Liver (tissue), 9 donors: ENCODE data around the gene KANK2. TPM values are rescaled to one million over a fixed set of nuclear protein-coding genes. Genes with fewer than 3 reads are reported as not detected.

Experiments
- DNase-seq: peaks from one replicate; pipeline ENCODE4 v3.0.0-alpha.2; 2017; ENCODE audit warnings: low spot score
- H3K27ac ChIP-seq, 2 donors: one replicate each; pipeline ENCODE4 v1.7.0; 2013; ENCODE audit warnings: inconsistent platforms in 2 of 2, low read length in 2 of 2, control low read depth in 1 of 2, low read depth in 1 of 2, mild to moderate bottlenecking in 1 of 2
- H3K27me3 ChIP-seq, 4 donors: one replicate each; pipeline versions ENCODE4 v1.6.1 to v1.7.0; 2013; ENCODE audit warnings: low read length in 3 of 4, inconsistent platforms in 1 of 4, mild to moderate bottlenecking in 1 of 4, moderate library complexity in 1 of 4; ENCODE audit not compliant: control insufficient read depth in 4 of 4, insufficient read depth in 4 of 4
- H3K36me3 ChIP-seq, 4 donors: one replicate each; pipeline versions ENCODE4 v1.6.1 to v1.7.0; 2013; ENCODE audit warnings: low read length in 3 of 4, mild to moderate bottlenecking in 3 of 4, low read depth in 1 of 4, moderate library complexity in 1 of 4; ENCODE audit not compliant: control insufficient read depth in 4 of 4, insufficient read depth in 3 of 4
- H3K4me1 ChIP-seq, 4 donors: one replicate each; pipeline versions ENCODE4 v1.6.1 to v1.7.0; 2013; ENCODE audit warnings: low read length in 3 of 4, mild to moderate bottlenecking in 3 of 4, moderate library complexity in 1 of 4; ENCODE audit not compliant: control insufficient read depth in 4 of 4, insufficient read depth in 4 of 4
- H3K4me3 ChIP-seq, 3 donors: one replicate each; pipeline versions ENCODE4 v1.6.1 to v1.7.0; 2013; ENCODE audit warnings: low read length in 3 of 3, control low read depth in 1 of 3, low read depth in 1 of 3, mild to moderate bottlenecking in 1 of 3
- H3K9ac ChIP-seq, 2 donors: one replicate each; pipeline ENCODE4 v1.7.0; 2013; ENCODE audit warnings: low read length in 2 of 2, mild to moderate bottlenecking in 2 of 2, moderate library complexity in 2 of 2, control low read depth in 1 of 2, low read depth in 1 of 2
- H3K9me3 ChIP-seq, 4 donors: one replicate each; pipeline versions ENCODE4 v1.6.1 to v1.7.0; 2013; ENCODE audit warnings: low read length in 3 of 4; ENCODE audit not compliant: control insufficient read depth in 4 of 4
- CTCF ChIP-seq: fragments of 150-350 bp; IDR thresholded peaks from 2 replicates; pipeline ENCODE4 v1.5.1; 2017; ENCODE audit warnings: improper control_type of control experiment, low read depth, low read length; ENCODE audit not compliant: missing input control
- EGR1 ChIP-seq, 2 donors: IDR thresholded peaks; 2 replicates each; pipeline ENCODE4 v1.6.1; 2016 to 2018; ENCODE audit warnings: antibody characterized with exemption in 2 of 2, low read depth in 2 of 2
- FOXA1 ChIP-seq: IDR thresholded peaks from 2 replicates; pipeline ENCODE4 v1.6.1; 2016; ENCODE audit warnings: antibody characterized with exemption
- FOXA2 ChIP-seq: IDR thresholded peaks from 2 replicates; pipeline ENCODE4 v1.6.1; 2016; ENCODE audit warnings: antibody characterized with exemption
- GABPA ChIP-seq, 2 donors: IDR thresholded peaks in 1 of 2; conservative IDR thresholded peaks in 1 of 2; 2 replicates each; pipeline ENCODE4 v1.6.1; 2016; ENCODE audit warnings: antibody characterized with exemption in 2 of 2, mild to moderate bottlenecking in 1 of 2, moderate library complexity in 1 of 2
- HNF4A ChIP-seq, 2 donors: conservative IDR thresholded peaks; 2 replicates each; pipeline ENCODE4 v1.6.1; 2016; ENCODE audit warnings: antibody characterized with exemption in 2 of 2, mild to moderate bottlenecking in 2 of 2
- HNF4G ChIP-seq: IDR thresholded peaks from 2 replicates; pipeline ENCODE4 v1.6.1; 2016; ENCODE audit warnings: antibody characterized with exemption
- JUND ChIP-seq, 2 donors: IDR thresholded peaks; 2 replicates each; pipeline ENCODE4 v1.6.1; 2016; ENCODE audit warnings: antibody characterized with exemption in 2 of 2
- MAX ChIP-seq: IDR thresholded peaks from 2 replicates; pipeline ENCODE4 v1.6.1; 2016; ENCODE audit warnings: antibody characterized with exemption
- NR2F2 ChIP-seq: IDR thresholded peaks from 2 replicates; pipeline ENCODE4 v1.6.1; 2016; ENCODE audit warnings: antibody characterized with exemption
- RAD21 ChIP-seq, 2 donors: IDR thresholded peaks; 2 replicates each; pipeline ENCODE4 v1.6.1; 2016; ENCODE audit warnings: antibody characterized with exemption in 2 of 2, mild to moderate bottlenecking in 2 of 2
- RXRA ChIP-seq, 2 donors: IDR thresholded peaks; 2 replicates each; pipeline ENCODE4 v1.6.1; 2017 to 2018; ENCODE audit warnings: antibody characterized with exemption in 2 of 2, mild to moderate bottlenecking in 1 of 2
- SP1 ChIP-seq: IDR thresholded peaks from 2 replicates; pipeline ENCODE4 v1.6.1; 2018; ENCODE audit warnings: antibody characterized with exemption, mild to moderate bottlenecking
- TAF1 ChIP-seq: conservative IDR thresholded peaks from 2 replicates; pipeline ENCODE4 v1.6.1; 2016; ENCODE audit warnings: antibody characterized with exemption, mild to moderate bottlenecking
- YY1 ChIP-seq: IDR thresholded peaks from 2 replicates; pipeline ENCODE4 v1.6.1; 2016; ENCODE audit warnings: antibody characterized with exemption, mild to moderate bottlenecking
- WGBS: extraction: QIAGEN DNeasy Blood & Tissue Kit; methylation state at CpG from one replicate; pipeline ENCODE4 v1.1.7; 2013; 5-methylcytosine and 5-hydroxymethylcytosine counted together
- polyA plus RNA-seq, 2 donors: library from polyadenylated mRNA; stranded (reverse) in 1 of 2; unstranded in 1 of 2; fragments of 200-250 nt in 1 of 2; fragments of >200 nt in 1 of 2; fragmentation: Nextera tagmentation in 1 of 2; extraction: Ambion mirVana in 1 of 2; gene quantifications; one replicate each; pipeline versions ENCODE4 v1.2.1 to v1.2.3, GENCODE V29; 2013 to 2015
- total RNA-seq, 2 donors: library from RNA; depleted of rRNA; stranded (reverse); fragments of >200 nt; gene quantifications; one replicate each; pipeline ENCODE4 v1.2.3, GENCODE V29; 2014
- TF ChIP-seq, protein P1 (sequence below): IDR thresholded peaks from 2 replicates; pipeline ENCODE4 v1.6.1; 2016; ENCODE audit warnings: antibody characterized with exemption
- TF ChIP-seq, protein P2 (sequence below): IDR thresholded peaks from 2 replicates; pipeline ENCODE4 v1.6.1; 2016; ENCODE audit warnings: antibody characterized with exemption
- TF ChIP-seq, protein P3 (sequence below): IDR thresholded peaks from 2 replicates; pipeline ENCODE4 v1.6.1; 2016; ENCODE audit warnings: antibody characterized with exemption, mild to moderate bottlenecking
- donor health status: healthy.
- donor health status: healthy.
- donor health status: healthy.
- donor health status: healthy.
- donor health status: healthy.

KANK2 gene
- total and polyA plus RNA-seq, 4 donors = 15.0 to 67.8 (median 40.6) TPM

- no peak overlapping the region for H3K4me3 ChIP-seq
- 41% methylated on average over 7 of the region's 7 CpGs for WGBS
- TF ChIP-seq NR2F2 (no peak), RAD21 (IDR thresholded peaks at IDR 0.05) (peak in 1 of 2 donors; percentile 9)
- no peaks in the 10 kb centered on the region for H3K9me3 ChIP-seq
- no peaks in the 10 kb centered on the region for H3K27me3 ChIP-seq
- peaks cover 4 to 63% (median 38%) of the 10 kb centered on the region in 4 donors for H3K4me1 ChIP-seq
- no peak overlapping the region for H3K9ac ChIP-seq
- peaks cover under 1 to 2% (median 2%) of the 10 kb centered on the region in 4 donors for H3K36me3 ChIP-seq
- peak overlapping the region; percentile 44 to 83 for H3K27ac ChIP-seq
- DNase-seq = no peak
Observed at GRCh38 chr19:11198769-11199424, 1.6 kb upstream of the KANK2 start.

GRCh38 chr19:11198175-11198534 is 810 bp upstream of the KANK2 start:
- TF ChIP-seq FOXA1 = no peak
- TF ChIP-seq GABPA (IDR thresholded peaks at IDR 0.05 in 1 of 2, conservative IDR thresholded peaks at IDR 0.05 in 1 of 2) = no peak
- TF ChIP-seq NR2F2 = no peak
- TF ChIP-seq, protein P1, sequence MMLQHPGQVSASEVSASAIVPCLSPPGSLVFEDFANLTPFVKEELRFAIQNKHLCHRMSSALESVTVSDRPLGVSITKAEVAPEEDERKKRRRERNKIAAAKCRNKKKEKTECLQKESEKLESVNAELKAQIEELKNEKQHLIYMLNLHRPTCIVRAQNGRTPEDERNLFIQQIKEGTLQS = no peak
- no peak for TF ChIP-seq MAX
- no peak for TF ChIP-seq FOXA2
- TF ChIP-seq JUND (IDR thresholded peaks at IDR 0.05) = no peak
- TF ChIP-seq, protein P2, sequence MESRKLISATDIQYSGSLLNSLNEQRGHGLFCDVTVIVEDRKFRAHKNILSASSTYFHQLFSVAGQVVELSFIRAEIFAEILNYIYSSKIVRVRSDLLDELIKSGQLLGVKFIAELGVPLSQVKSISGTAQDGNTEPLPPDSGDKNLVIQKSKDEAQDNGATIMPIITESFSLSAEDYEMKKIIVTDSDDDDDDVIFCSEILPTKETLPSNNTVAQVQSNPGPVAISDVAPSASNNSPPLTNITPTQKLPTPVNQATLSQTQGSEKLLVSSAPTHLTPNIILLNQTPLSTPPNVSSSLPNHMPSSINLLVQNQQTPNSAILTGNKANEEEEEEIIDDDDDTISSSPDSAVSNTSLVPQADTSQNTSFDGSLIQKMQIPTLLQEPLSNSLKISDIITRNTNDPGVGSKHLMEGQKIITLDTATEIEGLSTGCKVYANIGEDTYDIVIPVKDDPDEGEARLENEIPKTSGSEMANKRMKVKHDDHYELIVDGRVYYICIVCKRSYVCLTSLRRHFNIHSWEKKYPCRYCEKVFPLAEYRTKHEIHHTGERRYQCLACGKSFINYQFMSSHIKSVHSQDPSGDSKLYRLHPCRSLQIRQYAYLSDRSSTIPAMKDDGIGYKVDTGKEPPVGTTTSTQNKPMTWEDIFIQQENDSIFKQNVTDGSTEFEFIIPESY = no peak
- TF ChIP-seq SP1 = no peak
- TF ChIP-seq HNF4A (conservative IDR thresholded peaks at IDR 0.05) = no peak
- TF ChIP-seq CTCF = no peak
- no peak for TF ChIP-seq YY1
- TF ChIP-seq RXRA (IDR thresholded peaks at IDR 0.05) = no peak
- no peak for TF ChIP-seq TAF1
- no peak for TF ChIP-seq EGR1 (IDR thresholded peaks at IDR 0.05; ENCODE audit: low read depth in 2 of 2)
- no peak for TF ChIP-seq RAD21 (IDR thresholded peaks at IDR 0.05)
- TF ChIP-seq, protein P3, sequence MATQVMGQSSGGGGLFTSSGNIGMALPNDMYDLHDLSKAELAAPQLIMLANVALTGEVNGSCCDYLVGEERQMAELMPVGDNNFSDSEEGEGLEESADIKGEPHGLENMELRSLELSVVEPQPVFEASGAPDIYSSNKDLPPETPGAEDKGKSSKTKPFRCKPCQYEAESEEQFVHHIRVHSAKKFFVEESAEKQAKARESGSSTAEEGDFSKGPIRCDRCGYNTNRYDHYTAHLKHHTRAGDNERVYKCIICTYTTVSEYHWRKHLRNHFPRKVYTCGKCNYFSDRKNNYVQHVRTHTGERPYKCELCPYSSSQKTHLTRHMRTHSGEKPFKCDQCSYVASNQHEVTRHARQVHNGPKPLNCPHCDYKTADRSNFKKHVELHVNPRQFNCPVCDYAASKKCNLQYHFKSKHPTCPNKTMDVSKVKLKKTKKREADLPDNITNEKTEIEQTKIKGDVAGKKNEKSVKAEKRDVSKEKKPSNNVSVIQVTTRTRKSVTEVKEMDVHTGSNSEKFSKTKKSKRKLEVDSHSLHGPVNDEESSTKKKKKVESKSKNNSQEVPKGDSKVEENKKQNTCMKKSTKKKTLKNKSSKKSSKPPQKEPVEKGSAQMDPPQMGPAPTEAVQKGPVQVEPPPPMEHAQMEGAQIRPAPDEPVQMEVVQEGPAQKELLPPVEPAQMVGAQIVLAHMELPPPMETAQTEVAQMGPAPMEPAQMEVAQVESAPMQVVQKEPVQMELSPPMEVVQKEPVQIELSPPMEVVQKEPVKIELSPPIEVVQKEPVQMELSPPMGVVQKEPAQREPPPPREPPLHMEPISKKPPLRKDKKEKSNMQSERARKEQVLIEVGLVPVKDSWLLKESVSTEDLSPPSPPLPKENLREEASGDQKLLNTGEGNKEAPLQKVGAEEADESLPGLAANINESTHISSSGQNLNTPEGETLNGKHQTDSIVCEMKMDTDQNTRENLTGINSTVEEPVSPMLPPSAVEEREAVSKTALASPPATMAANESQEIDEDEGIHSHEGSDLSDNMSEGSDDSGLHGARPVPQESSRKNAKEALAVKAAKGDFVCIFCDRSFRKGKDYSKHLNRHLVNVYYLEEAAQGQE = no peak
- no peak for TF ChIP-seq HNF4G
- H3K4me1 ChIP-seq = peaks cover 4 to 68% (median 36%) of the 10 kb centered on the region in 4 donors
- DNase-seq = no peak
- peak overlapping the region; percentile 83 to 95 for H3K27ac ChIP-seq
- no peak overlapping the region for H3K4me3 ChIP-seq
- no peaks in the 10 kb centered on the region for H3K27me3 ChIP-seq
- H3K36me3 ChIP-seq = peaks cover 2 to 6% (median 3%) of the 10 kb centered on the region in 4 donors
- no peak overlapping the region for H3K9ac ChIP-seq
- WGBS = 64% methylated on average over 7 of the region's 7 CpGs
- no peaks in the 10 kb centered on the region for H3K9me3 ChIP-seq
